Dermis lymphatic vessel endothelial cell (primary cell): ENCODE data around the gene OPRPN. TPM values are rescaled to one million over a fixed set of nuclear protein-coding genes. Genes with fewer than 3 reads are reported as not detected.

Experiments used
- total RNA-seq: library from RNA; depleted of rRNA; stranded (reverse); fragments of >200 nt; gene quantifications from 2 replicates; pipeline ENCODE4 v1.2.1, GENCODE V29; 2014

OPRPN gene, protein sequence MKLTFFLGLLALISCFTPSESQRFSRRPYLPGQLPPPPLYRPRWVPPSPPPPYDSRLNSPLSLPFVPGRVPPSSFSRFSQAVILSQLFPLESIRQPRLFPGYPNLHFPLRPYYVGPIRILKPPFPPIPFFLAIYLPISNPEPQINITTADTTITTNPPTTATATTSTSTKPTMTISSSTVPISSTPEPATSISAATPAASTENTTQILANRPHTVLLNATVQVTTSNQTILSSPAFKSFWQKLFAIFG
- not detected in 2 replicates for total RNA-seq

DNA sequence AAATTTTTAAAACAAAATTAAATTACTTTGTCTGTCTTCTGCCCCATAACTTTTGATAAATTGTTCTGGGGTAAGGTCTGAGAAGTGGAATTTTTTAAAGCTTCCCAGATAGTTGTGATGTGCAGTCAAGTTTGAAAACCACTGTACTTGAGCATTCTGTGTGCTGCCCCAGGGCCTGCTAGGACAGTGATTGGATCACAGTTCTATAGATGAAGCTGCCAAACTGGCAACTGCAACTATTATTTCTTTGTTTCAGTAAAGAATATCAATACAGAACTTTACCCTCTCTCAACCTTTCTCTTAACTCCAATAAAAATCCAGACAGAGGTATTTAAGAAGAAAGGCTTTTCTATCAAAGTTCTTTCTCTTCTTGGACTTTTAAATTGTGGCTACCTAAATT, at the start of gene OPRPN:
Gene OPRPN (plus strand): TSS at position 361 of the 400 bp plus-strand sequence. CDS start 1,346 bp downstream, outside the sequence.

DNA sequence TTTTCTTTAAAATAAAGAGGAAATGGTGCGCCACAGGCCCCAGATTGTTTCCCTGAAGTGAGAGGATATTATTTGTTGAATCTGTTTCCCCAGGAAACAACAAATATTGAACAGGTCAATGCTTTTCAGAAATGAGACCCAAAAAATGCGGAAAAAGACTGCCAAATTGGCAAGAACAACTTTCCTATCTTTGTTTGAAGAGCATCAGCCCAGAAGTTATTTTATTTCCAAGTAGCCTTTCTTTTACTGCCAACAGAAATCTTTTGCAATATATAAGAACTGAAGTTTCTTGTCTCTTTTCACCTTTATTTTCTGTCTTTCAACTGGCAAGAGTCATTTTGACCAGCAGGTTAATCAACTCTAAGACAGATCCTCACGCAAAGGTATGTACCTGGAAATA, 37.3 kb upstream of the OPRPN start, which contains the start of gene SMR3A:
Gene SMR3A (plus strand): TSS at position 301 of the 400 bp plus-strand sequence. CDS start 1,356 bp downstream, outside the sequence.

GRCh38 chr4:70382691-70383181, 15.0 kb upstream of the OPRPN start, which contains the start of gene SMR3B:
TSS of gene SMR3B (plus strand) at chr4:70383131. CDS start at chr4:70384511, 1,380 bp downstream.

Other genes starting within 250 kb of the OPRPN start
- not detected in 2 replicates for gene PRR27, start 243.7 kb upstream of the OPRPN start, total RNA-seq
- gene ODAM, start 202.2 kb upstream of the OPRPN start, total RNA-seq: not detected in 2 replicates
- not detected in 2 replicates for gene FDCSP, start 171.8 kb upstream of the OPRPN start, total RNA-seq
- gene CSN3, start 155.3 kb upstream of the OPRPN start, total RNA-seq: not detected in 2 replicates
- gene CABS1, start 63.0 kb upstream of the OPRPN start, total RNA-seq: not detected in 2 replicates
- gene SMR3A, start 37.2 kb upstream of the OPRPN start, total RNA-seq: not detected in 2 replicates
- not detected in 2 replicates for gene SMR3B, start 14.8 kb upstream of the OPRPN start, total RNA-seq
- not detected in 2 replicates for gene MUC7, start 74.3 kb downstream of the OPRPN start, total RNA-seq
- gene AMTN, start 120.6 kb downstream of the OPRPN start, total RNA-seq: not detected in 2 replicates
- gene AMBN, start 194.3 kb downstream of the OPRPN start, total RNA-seq: not detected in 2 replicates
- gene ENAM, start 230.8 kb downstream of the OPRPN start, total RNA-seq: not detected in 2 replicates